ENCODE data around the gene TOP3A.

The TOP3A gene

DNA sequence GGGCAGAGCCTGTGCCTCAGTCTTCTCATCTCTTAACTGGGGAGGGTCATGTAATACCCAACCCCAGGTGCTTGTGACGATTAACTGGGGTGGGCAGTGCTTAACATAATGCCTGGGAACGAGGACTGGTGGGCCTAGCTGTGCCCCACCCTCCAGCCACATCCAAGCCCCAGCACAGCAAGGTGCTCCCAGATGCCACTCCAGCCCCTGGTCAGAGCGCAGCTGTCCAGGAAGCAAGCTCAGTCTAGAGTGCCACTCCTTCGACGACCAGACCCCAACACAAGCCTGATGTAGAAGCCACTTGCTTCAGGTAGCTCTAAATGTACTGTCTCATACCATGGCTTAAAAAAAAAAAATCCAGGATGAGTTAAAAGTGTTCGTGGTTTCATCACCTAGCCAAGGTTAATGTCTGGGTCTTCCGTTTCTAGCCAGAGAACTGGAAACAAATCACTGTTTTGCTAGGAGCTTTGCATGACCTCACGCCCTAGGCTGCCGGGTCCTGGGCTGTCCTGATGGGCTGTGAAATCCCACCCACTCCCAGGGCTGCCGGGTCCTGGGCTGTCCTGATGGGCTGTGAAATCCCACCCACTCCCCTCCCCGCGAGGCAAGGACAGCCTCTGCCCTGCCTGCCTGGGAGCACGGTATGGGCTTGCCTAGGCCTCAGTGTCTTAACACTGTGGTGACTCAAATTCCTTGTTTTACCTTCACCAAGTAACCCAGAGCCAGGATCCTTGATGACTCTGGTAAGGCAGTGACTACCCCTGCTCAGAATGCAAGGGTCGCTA, 46.7 kb downstream of the TOP3A start:
- H3K36me3 ChIP-seq (ENCODE audit: control insufficient read depth, insufficient read depth, low read length), result no peaks in the 10 kb centered on the region
- TF ChIP-seq, protein P1, sequence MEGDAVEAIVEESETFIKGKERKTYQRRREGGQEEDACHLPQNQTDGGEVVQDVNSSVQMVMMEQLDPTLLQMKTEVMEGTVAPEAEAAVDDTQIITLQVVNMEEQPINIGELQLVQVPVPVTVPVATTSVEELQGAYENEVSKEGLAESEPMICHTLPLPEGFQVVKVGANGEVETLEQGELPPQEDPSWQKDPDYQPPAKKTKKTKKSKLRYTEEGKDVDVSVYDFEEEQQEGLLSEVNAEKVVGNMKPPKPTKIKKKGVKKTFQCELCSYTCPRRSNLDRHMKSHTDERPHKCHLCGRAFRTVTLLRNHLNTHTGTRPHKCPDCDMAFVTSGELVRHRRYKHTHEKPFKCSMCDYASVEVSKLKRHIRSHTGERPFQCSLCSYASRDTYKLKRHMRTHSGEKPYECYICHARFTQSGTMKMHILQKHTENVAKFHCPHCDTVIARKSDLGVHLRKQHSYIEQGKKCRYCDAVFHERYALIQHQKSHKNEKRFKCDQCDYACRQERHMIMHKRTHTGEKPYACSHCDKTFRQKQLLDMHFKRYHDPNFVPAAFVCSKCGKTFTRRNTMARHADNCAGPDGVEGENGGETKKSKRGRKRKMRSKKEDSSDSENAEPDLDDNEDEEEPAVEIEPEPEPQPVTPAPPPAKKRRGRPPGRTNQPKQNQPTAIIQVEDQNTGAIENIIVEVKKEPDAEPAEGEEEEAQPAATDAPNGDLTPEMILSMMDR (IDR thresholded peaks at IDR 0.05), result no peak
- no peak overlapping the region for H3K4me3 ChIP-seq (ENCODE audit: low read depth, low read length)
- no peak overlapping the region for H2AFZ ChIP-seq
- H3K4me2 ChIP-seq (ENCODE audit: low read length), result no peak overlapping the region
- H3K79me2 ChIP-seq, result peaks cover 10% of the 10 kb centered on the region
- H3K9me3 ChIP-seq (ENCODE audit: control insufficient read depth, low read length), result no peaks in the 10 kb centered on the region
- no peak overlapping the region for H3K27ac ChIP-seq
- no peaks in the 10 kb centered on the region for H3K27me3 ChIP-seq (ENCODE audit: control insufficient read depth, insufficient read depth, low read length)
- H3K4me1 ChIP-seq, result no peaks in the 10 kb centered on the region
- H3K9ac ChIP-seq, result no peak overlapping the region

DNA sequence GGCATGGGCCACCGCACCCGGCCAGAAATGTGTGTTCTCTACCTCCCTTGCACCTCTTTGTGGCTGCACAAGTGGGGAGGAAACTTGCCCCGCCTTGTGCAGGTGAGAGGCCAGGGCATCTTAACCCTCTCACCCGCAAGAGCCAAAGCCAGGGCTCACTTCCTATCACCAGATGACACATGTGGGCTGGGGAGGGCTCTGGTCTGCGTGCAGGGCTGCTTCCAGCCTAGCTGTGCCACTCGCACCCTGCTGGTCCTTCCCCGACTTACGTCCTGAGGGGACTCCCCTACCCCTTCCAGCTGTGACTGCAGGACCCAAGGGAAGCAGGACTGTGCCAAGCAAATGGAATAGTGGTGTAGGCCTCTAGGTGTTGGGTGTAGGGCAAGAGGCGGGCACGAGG, 47.4 kb downstream of the TOP3A start:
- peaks cover 16% of the 10 kb centered on the region for H3K79me2 ChIP-seq
- H2AFZ ChIP-seq, result no peak overlapping the region
- H3K9ac ChIP-seq, result no peak overlapping the region
- no peak overlapping the region for H3K4me2 ChIP-seq (ENCODE audit: low read length)
- H3K4me3 ChIP-seq (ENCODE audit: low read depth, low read length), result no peak overlapping the region
- H3K9me3 ChIP-seq (ENCODE audit: control insufficient read depth, low read length), result no peaks in the 10 kb centered on the region
- TF ChIP-seq, protein P1 (IDR thresholded peaks at IDR 0.05), result no peak
- H3K36me3 ChIP-seq (ENCODE audit: control insufficient read depth, insufficient read depth, low read length), result no peaks in the 10 kb centered on the region
- peaks cover 4% of the 10 kb centered on the region for H3K4me1 ChIP-seq
- H3K27me3 ChIP-seq (ENCODE audit: control insufficient read depth, insufficient read depth, low read length), result no peaks in the 10 kb centered on the region
- H3K27ac ChIP-seq, result no peak overlapping the region

DNA sequence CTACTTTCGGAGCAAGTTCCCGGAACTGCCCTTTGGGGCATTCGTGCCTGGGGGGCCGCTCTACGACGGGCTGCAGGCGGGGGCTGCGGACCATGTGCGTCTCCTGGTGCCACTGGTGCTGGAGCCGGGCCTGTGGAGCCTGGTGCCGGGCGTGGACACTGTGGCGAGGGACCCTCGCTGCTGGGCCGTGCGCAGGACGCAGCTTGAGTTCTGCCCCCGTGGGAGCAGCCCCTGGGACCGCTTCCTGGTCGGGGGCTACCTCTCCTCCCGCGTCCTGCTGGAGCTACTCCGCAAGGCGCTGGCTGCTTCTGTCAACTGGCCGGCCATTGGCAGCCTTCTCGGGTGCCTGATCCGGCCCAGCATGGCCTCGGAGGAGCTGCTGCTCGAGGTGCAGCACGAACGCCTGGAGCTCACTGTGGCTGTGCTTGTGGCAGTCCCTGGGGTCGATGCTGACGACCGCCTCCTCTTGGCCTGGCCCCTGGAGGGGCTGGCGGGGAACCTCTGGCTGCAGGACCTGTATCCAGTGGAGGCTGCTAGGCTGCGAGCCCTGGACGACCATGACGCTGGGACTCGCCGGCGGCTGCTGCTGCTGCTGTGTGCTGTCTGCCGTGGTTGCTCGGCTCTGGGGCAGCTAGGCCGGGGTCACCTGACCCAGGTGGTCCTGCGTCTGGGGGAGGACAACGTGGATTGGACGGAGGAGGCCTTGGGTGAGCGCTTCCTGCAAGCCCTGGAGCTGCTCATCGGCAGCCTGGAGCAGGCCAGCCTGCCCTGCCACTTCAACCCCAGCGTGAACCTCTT, 50.7 kb downstream of the TOP3A start:
- no peaks in the 10 kb centered on the region for H3K9me3 ChIP-seq (ENCODE audit: control insufficient read depth, low read length)
- no peak overlapping the region for H3K4me2 ChIP-seq (ENCODE audit: low read length)
- no peak overlapping the region for H3K9ac ChIP-seq
- no peaks in the 10 kb centered on the region for H3K36me3 ChIP-seq (ENCODE audit: control insufficient read depth, insufficient read depth, low read length)
- no peaks in the 10 kb centered on the region for H3K27me3 ChIP-seq (ENCODE audit: control insufficient read depth, insufficient read depth, low read length)
- TF ChIP-seq, protein P1 (IDR thresholded peaks at IDR 0.05), result no peak
- peaks cover 25% of the 10 kb centered on the region for H3K79me2 ChIP-seq
- H3K4me1 ChIP-seq, result peaks cover 14% of the 10 kb centered on the region
- H3K4me3 ChIP-seq (ENCODE audit: low read depth, low read length), result no peak overlapping the region
- no peak overlapping the region for H3K27ac ChIP-seq
- no peak overlapping the region for H2AFZ ChIP-seq

DNA sequence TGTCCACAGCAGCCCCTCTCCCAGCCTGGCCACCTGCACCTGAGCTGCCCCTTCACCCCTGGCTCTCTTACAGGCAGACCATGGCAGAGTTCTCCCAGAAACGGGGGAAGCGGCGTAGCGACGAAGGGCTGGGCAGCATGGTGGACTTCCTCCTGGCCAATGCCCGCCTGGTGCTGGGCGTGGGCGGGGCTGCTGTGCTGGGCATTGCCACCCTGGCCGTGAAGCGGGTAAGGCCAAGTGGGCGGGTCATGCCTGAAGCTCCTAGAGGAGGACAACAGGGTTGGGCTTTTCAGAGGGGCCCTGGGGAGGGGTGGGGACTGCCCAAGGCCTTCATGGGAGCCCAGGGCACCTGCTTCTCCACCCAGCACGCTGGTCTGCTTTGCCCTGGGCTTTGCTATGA, 52.2 kb downstream of the TOP3A start:
- H3K4me3 ChIP-seq (ENCODE audit: low read depth, low read length), result no peak overlapping the region
- H2AFZ ChIP-seq, result no peak overlapping the region
- H3K27ac ChIP-seq, result peak overlapping the region; percentile 97
- H3K9me3 ChIP-seq (ENCODE audit: control insufficient read depth, low read length), result no peaks in the 10 kb centered on the region
- no peak overlapping the region for H3K4me2 ChIP-seq (ENCODE audit: low read length)
- peaks cover 25% of the 10 kb centered on the region for H3K79me2 ChIP-seq
- TF ChIP-seq, protein P1 (IDR thresholded peaks at IDR 0.05), result no peak
- no peaks in the 10 kb centered on the region for H3K27me3 ChIP-seq (ENCODE audit: control insufficient read depth, insufficient read depth, low read length)
- H3K36me3 ChIP-seq (ENCODE audit: control insufficient read depth, insufficient read depth, low read length), result no peaks in the 10 kb centered on the region
- H3K4me1 ChIP-seq, result peaks cover 17% of the 10 kb centered on the region
- no peak overlapping the region for H3K9ac ChIP-seq

Data from parathyroid adenoma (tissue), 2 donors.